Suppressor macrophage treated with lipopolysaccharide for 4 hours (primary cell): Measurements from ENCODE around the gene DDX59.

ENCODE experiments used
- DNase-seq: peaks from one replicate; pipeline ENCODE4 v3.0.0-alpha.2; 2020

DDX59 gene

GRCh38 chr1:200628223-200628881 lies 41.4 kb downstream of the DDX59 start:
- peak; percentile 93 for DNase-seq

- DNase-seq, result peak; percentile 82
Measured at GRCh38 chr1:200627575-200628222, 42.0 kb downstream of the DDX59 start.

GRCh38 chr1:200626853-200627534 lies 42.7 kb downstream of the DDX59 start:
- no peak for DNase-seq

DNA sequence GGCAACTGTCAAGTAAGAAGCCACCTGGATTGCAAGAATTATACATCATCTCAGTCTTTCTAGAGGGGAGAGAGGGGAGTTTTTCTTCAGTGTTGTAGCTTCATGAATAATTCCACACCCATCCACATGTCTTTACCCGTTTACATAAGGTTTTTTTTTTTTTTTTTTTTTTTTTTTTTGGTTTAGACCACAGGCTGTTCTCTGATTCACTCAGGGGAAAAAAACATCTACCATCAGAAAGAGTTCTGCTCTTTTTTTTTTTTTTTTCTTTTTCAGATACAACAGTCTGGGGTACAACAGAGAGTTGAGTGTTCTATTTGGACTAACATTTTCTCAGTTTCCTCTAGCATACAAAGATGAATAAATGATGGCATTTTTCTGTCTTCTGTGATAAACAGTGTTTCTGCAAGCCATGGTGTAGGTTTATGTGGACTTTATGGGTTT lies 44.3 kb downstream of the DDX59 start:
- DNase-seq, result no peak

GRCh38 chr1:200624679-200625335 lies 44.9 kb downstream of the DDX59 start:
- peak; percentile 63 for DNase-seq

DNA sequence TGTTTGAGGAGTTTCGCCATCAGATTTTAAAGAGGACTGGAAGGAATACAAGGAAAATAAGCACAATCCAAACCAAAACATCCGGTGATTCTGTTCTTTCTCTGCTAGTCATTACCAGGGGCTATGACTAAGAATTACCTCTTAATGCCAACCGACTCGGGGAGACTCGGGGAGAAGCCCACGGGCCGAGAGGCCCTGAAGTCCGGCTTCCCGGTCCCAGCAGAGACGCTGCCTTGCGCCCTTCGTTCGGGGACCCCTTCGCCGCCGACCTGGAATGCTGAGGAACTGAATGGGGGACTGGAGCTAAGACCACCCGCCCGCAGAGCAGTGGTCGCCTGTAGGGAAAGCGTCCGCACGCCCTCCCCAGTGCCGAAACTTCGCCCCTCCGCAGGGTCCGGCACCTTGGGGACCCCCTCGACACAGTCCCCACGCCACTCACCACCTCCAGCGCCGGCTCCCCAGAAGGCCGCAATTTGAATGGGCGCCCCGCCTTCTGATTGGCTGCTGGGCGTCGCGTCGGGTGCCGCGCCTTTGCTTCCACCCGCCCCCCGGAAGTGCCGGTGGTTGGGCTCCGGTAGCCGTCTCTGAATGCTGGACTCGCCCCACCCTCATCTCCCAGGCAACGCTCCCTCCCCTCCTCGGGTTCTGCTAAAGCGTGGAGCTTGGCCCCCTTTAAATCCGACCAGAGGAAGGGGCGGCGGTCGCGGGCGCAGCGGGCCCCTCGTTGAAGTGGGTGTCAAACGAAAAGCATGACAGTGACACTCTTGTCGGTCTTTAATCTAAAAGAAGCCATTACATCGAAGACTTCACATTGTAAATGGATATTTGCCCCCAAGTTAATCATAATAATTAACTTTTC lies 49.2 kb downstream of the DDX59 start, which contains the start of gene KIF14:
Gene KIF14, minus strand, starts transcription at position 479 of the 859 bp plus-strand sequence. CDS start 2,028 bp downstream, outside the sequence.
- DNase-seq, result peak; percentile 94

GRCh38 chr1:200619894-200620272 lies 49.8 kb downstream of the DDX59 start:
- DNase-seq, result no peak

DNA sequence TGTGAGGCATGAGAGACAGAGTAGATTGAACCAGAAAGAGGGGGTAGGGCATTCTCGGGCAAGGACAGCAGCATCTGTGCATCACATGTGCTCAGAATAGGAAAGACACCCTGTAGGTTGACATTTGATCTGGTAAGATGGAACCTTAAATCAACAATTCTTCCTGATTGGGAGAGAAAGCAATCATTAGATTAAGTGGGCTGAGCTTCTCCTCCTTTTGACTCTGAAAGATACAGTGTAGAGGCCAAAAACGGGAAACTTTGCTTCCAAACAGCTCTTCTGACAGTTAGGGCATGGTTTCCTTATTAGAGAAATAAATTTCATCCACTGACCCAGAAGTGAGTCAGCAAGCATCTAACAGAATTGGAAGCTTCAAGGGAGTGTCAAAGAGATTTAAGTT lies 58.9 kb downstream of the DDX59 start:
- no peak for DNase-seq

- no peak for DNase-seq
Measured at GRCh38 chr1:200602632-200603031, 67.1 kb downstream of the DDX59 start.
